Endothelial cell of umbilical vein (primary cell): ENCODE results near the gene LRRK2. TPM values are rescaled to one million over a fixed set of nuclear protein-coding genes. Genes with fewer than 3 reads are reported as not detected.

Experiments used
- BruUV-seq: library from RNA; stranded (reverse); fragments of 400-500 nt; replicated peaks from 2 replicates; lab custom pipeline; 2021; lab: Mats Ljungman, UMichigan
- CTCF ChIA-PET: fragments of 300-600, 350-600 bp; sonication (Branson Sonifier 250); formaldehyde crosslinking; loops from one replicate; lab custom pipeline; 2021; ENCODE audit warnings: antibody characterized with exemption, inconsistent platforms; lab: Charles Lee
- POLR2A ChIA-PET: fragments of 300-600, 350-600 bp; sonication (Branson Sonifier 250); formaldehyde crosslinking; loops from one replicate; lab custom pipeline; 2021; ENCODE audit warnings: antibody characterized with exemption, inconsistent platforms; lab: Charles Lee
- DNase-seq: peaks from one replicate; pipeline ENCODE4 v3.0.0-alpha.2; 2011; ENCODE audit warnings: low read depth, low spot score
- FAIRE-seq: peaks from 2 replicates; lab custom pipeline; 2011; peaks lifted over from hg19 to GRCh38; lab: Jason Lieb, UNC
- H2AFZ ChIP-seq: 2 replicates; pipeline ENCODE4 v1.6.0; 2012; ENCODE audit warnings: low read depth, low read length, control low read depth, inconsistent platforms
- H3K27ac ChIP-seq: 2 replicates; pipeline ENCODE4 v1.5.1; 2011; ENCODE audit warnings: low read depth, mild to moderate bottlenecking, control low read depth, low read length, moderate library complexity; ENCODE audit not compliant: insufficient read depth
- H3K27me3 ChIP-seq, 2 experiments: 2 replicates each; pipeline versions ENCODE4 v1.6.0 to v1.6.1; 2011; ENCODE audit warnings: low read length in 2 of 2, mixed read lengths in 1 of 2; ENCODE audit not compliant: control insufficient read depth in 2 of 2, insufficient read depth in 2 of 2
- H3K36me3 ChIP-seq, 2 experiments: 2 replicates in 1 of 2; 3 replicates in 1 of 2; pipeline ENCODE4 v1.5.1; 2011; ENCODE audit warnings: low read length in 2 of 2, mild to moderate bottlenecking in 1 of 2, moderate library complexity in 1 of 2; ENCODE audit not compliant: control insufficient read depth in 2 of 2, insufficient read depth in 2 of 2; ENCODE audit errors: extremely low read depth in 1 of 2
- H3K4me1 ChIP-seq: 3 replicates; pipeline ENCODE4 v1.5.1; 2011; ENCODE audit warnings: mild to moderate bottlenecking, low read length; ENCODE audit not compliant: control insufficient read depth, insufficient read depth; ENCODE audit errors: extremely low read depth
- H3K4me2 ChIP-seq: 2 replicates; pipeline ENCODE4 v1.6.1; 2011; ENCODE audit warnings: low read length, control low read depth, mixed read lengths; ENCODE audit not compliant: insufficient read depth
- H3K4me3 ChIP-seq, 3 experiments: fragments of 200-600 bp in 1 of 3; sonication (generic), shearing (Covaris generic) in 1 of 3; replicated peaks in 1 of 3; 2 replicates each; pipeline ENCODE4 v1.5.1; 2011 to 2016; ENCODE audit warnings: control low read depth in 3 of 3, low read length in 3 of 3, mild to moderate bottlenecking in 2 of 3, inconsistent platforms in 1 of 3, low read depth in 1 of 3, moderate library complexity in 1 of 3; ENCODE audit not compliant: insufficient read depth in 1 of 3
- H3K79me2 ChIP-seq: 2 replicates; pipeline ENCODE4 v1.6.0; 2012; ENCODE audit warnings: low read length, inconsistent platforms; ENCODE audit not compliant: control insufficient read depth, insufficient read depth
- H3K9ac ChIP-seq: replicated peaks from 2 replicates; pipeline ENCODE3; 2011; ENCODE audit warnings: low read length, control low read depth; ENCODE audit not compliant: insufficient read depth; ENCODE audit errors: extremely low read depth
- H3K9me1 ChIP-seq: replicated peaks from 3 replicates; pipeline ENCODE4 v1.6.0; 2011; ENCODE audit warnings: mild to moderate bottlenecking, low read length; ENCODE audit not compliant: control insufficient read depth, insufficient read depth; ENCODE audit errors: extremely low read depth
- H3K9me3 ChIP-seq: replicated peaks from 2 replicates; pipeline ENCODE4 v1.5.1; 2012; ENCODE audit warnings: low read length, inconsistent platforms; ENCODE audit not compliant: control insufficient read depth, insufficient read depth
- H4K20me1 ChIP-seq: replicated peaks from 2 replicates; pipeline ENCODE3; 2011; ENCODE audit warnings: mild to moderate bottlenecking, low read length; ENCODE audit not compliant: control insufficient read depth, insufficient read depth; ENCODE audit errors: extremely low read depth
- EZH2 ChIP-seq: IDR thresholded peaks from 2 replicates; pipeline ENCODE4 v1.6.1; 2012; ENCODE audit warnings: borderline replicate concordance, low read depth, mild to moderate bottlenecking, moderate library complexity, low read length, inconsistent platforms; ENCODE audit not compliant: severe bottlenecking
- FOS ChIP-seq: IDR thresholded peaks from 2 replicates; pipeline ENCODE4 v1.6.1; 2011; ENCODE audit warnings: mild to moderate bottlenecking, low read length, moderate library complexity, borderline replicate concordance; ENCODE audit not compliant: insufficient read depth
- JUN ChIP-seq: IDR thresholded peaks from 2 replicates; pipeline ENCODE4 v1.6.1; 2011; ENCODE audit warnings: borderline replicate concordance, low read depth; ENCODE audit not compliant: insufficient read length, insufficient read depth
- MYC ChIP-seq: IDR thresholded peaks from one replicate; pipeline ENCODE4 v1.6.1; 2011; ENCODE audit warnings: mild to moderate bottlenecking, low read depth, low read length
- POLR2A ChIP-seq: IDR thresholded peaks from 2 replicates; pipeline ENCODE4 v1.6.1; 2012; ENCODE audit warnings: low read depth, mild to moderate bottlenecking, control low read depth, low read length
- POLR2AphosphoS5 ChIP-seq: IDR thresholded peaks from 2 replicates; pipeline ENCODE4 v1.6.1; 2012; ENCODE audit warnings: low read depth, mild to moderate bottlenecking, control low read depth, low read length, moderate library complexity; ENCODE audit not compliant: insufficient read depth
- dilution Hi-C: fragments of 300-500 bp; cut with MboI; formaldehyde crosslinking; loops from one replicate; pipeline ENCODE4 v1.15.0; 2019; ENCODE audit warnings: low sequenced_read_pairs; ENCODE audit not compliant: extremely low pct_ligation_motif_present
- intact Hi-C: fragments of 100-400 bp; cut with micrococcal nuclease; formaldehyde crosslinking; loops from one replicate; pipeline ENCODE4 v1.10.0; 2022
- polyA plus RNA-seq, 4 experiments: library from polyadenylated mRNA; depleted of rRNA in 3 of 4; stranded (reverse) in 3 of 4; unstranded in 1 of 4; fragments of >200 nt; gene quantifications; 2 replicates each; pipeline versions ENCODE4 v1.2.1 to v1.2.3, GENCODE V29; 2011 to 2012; ENCODE audit warnings: missing spikeins in 1 of 4
- total RNA-seq: library from RNA; stranded (reverse); gene quantifications from 2 replicates; pipeline ENCODE4 v1.2.3, GENCODE V29; 2021
- TF ChIP-seq, protein P1 (sequence below): IDR thresholded peaks from 2 replicates; pipeline ENCODE4 v1.6.1; 2011; ENCODE audit not compliant: insufficient read depth, insufficient read length
- TF ChIP-seq, protein P2 (sequence below), 2 donors: IDR thresholded peaks; 1 replicate in 1 of 2; 2 replicates in 1 of 2; pipeline ENCODE4 v1.5.1; 2011; ENCODE audit warnings: low read length in 2 of 2, mild to moderate bottlenecking in 2 of 2, moderate library complexity in 2 of 2, control low read depth in 1 of 2, inconsistent platforms in 1 of 2, low read depth in 1 of 2; ENCODE audit not compliant: insufficient read depth in 1 of 2; ENCODE audit errors: extremely low read depth in 1 of 2

LRRK2 gene
- total and polyA plus RNA-seq, 2 donors (not counting 3 experiments of a cell fraction or from before 2014, with no cell fraction given) = 0.26 to 2.2 TPM

DNA sequence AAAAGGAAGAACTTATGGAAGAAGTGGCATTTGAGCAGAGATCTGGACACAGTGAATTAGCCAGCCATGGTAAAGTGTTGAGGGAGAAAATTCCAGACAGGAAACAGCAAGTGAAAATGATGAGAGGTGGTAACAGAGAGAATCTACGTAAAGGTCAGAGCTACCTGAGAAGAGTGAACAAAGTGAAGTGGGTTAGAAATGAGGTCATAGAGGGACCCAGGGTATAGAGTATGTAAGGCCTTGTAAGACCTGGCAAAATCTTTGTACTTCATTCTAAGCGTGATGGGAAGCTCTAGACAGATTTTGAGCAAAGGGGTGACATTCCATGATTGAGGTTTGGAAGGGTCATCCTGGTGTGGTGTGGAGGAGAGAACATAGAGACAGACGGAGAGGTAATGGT lies 49.3 kb upstream of the LRRK2 start:
- FAIRE-seq (no peak), DNase-seq (no peak)
- Histone ChIP-seq H3K9me1 (no peaks in the 10 kb centered on the region), H3K79me2 (no peaks in the 10 kb centered on the region), H3K4me2 (no peak overlapping the region), H4K20me1 (no peaks in the 10 kb centered on the region), H3K4me3 (no peak overlapping the region), H3K4me1 (no peaks in the 10 kb centered on the region), H3K36me3 (no peaks in the 10 kb centered on the region), H3K27ac (no peak overlapping the region), H3K9ac (no peak overlapping the region), H3K27me3 (no peaks in the 10 kb centered on the region), H2AFZ (no peak overlapping the region), H3K9me3 (no peaks in the 10 kb centered on the region)
- CTCF ChIA-PET = no interaction called here
- TF ChIP-seq EZH2 (no peak), POLR2AphosphoS5 (no peak), POLR2A (no peak), JUN (no peak), FOS (no peak), MYC (no peak)
- TF ChIP-seq, protein P1, sequence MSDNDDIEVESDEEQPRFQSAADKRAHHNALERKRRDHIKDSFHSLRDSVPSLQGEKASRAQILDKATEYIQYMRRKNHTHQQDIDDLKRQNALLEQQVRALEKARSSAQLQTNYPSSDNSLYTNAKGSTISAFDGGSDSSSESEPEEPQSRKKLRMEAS = no peak
- TF ChIP-seq, protein P2, sequence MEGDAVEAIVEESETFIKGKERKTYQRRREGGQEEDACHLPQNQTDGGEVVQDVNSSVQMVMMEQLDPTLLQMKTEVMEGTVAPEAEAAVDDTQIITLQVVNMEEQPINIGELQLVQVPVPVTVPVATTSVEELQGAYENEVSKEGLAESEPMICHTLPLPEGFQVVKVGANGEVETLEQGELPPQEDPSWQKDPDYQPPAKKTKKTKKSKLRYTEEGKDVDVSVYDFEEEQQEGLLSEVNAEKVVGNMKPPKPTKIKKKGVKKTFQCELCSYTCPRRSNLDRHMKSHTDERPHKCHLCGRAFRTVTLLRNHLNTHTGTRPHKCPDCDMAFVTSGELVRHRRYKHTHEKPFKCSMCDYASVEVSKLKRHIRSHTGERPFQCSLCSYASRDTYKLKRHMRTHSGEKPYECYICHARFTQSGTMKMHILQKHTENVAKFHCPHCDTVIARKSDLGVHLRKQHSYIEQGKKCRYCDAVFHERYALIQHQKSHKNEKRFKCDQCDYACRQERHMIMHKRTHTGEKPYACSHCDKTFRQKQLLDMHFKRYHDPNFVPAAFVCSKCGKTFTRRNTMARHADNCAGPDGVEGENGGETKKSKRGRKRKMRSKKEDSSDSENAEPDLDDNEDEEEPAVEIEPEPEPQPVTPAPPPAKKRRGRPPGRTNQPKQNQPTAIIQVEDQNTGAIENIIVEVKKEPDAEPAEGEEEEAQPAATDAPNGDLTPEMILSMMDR (IDR thresholded peaks at IDR 0.05; ENCODE audit: extremely low read depth in 1 of 2, insufficient read depth in 1 of 2, low read depth in 1 of 2, low read length in 2 of 2) = no peak
- no TSS peak for BruUV-seq
- dilution Hi-C loops (no loop called here), intact Hi-C loops (no loop called here)
- POLR2A ChIA-PET = no interaction called here
